Stomach smooth muscle (tissue), 2 donors: ENCODE results near the gene CACNG4.

Source experiments
- H3K27ac ChIP-seq: one replicate; pipeline ENCODE4 v1.7.0; 2013; ENCODE audit warnings: mild to moderate bottlenecking, low read length, inconsistent platforms
- H3K27me3 ChIP-seq, 2 donors: one replicate each; pipeline ENCODE4 v1.7.0; 2013; ENCODE audit warnings: low read length in 2 of 2; ENCODE audit not compliant: insufficient read depth in 2 of 2, control insufficient read depth in 1 of 2
- H3K36me3 ChIP-seq, 2 donors: one replicate each; pipeline ENCODE4 v1.7.0; 2013; ENCODE audit warnings: low read length in 2 of 2; ENCODE audit not compliant: control insufficient read depth in 2 of 2, insufficient read depth in 2 of 2
- H3K4me1 ChIP-seq: one replicate; pipeline ENCODE4 v1.7.0; 2013; ENCODE audit warnings: low read length; ENCODE audit not compliant: control insufficient read depth, insufficient read depth
- H3K4me3 ChIP-seq, 2 donors: one replicate each; pipeline ENCODE4 v1.7.0; 2013; ENCODE audit warnings: low read length in 2 of 2
- H3K9ac ChIP-seq, 2 donors: one replicate each; pipeline ENCODE4 v1.7.0; 2013; ENCODE audit warnings: low read length in 2 of 2, mild to moderate bottlenecking in 1 of 2
- H3K9me3 ChIP-seq, 2 donors: one replicate each; pipeline ENCODE4 v1.7.0; 2013; ENCODE audit warnings: low read length in 2 of 2; ENCODE audit not compliant: control insufficient read depth in 2 of 2
- donor health status: healthy.
- donor health status: Pancreatic carcinoma.

The CACNG4 gene

GRCh38 chr17:66984730-66985129 is 20.2 kb downstream of the CACNG4 start:
- H3K9ac ChIP-seq = no peak overlapping the region
- H3K27me3 ChIP-seq = peaks cover 0 to 3% of the 10 kb centered on the region in 2 donors
- H3K4me3 ChIP-seq = no peak overlapping the region
- no peak overlapping the region for H3K27ac ChIP-seq
- H3K36me3 ChIP-seq = no peaks in the 10 kb centered on the region
- H3K4me1 ChIP-seq = no peaks in the 10 kb centered on the region
- H3K9me3 ChIP-seq = no peaks in the 10 kb centered on the region

GRCh38 chr17:66985338-66986237 is 21.1 kb downstream of the CACNG4 start:
- Histone ChIP-seq H3K9ac (no peak overlapping the region), H3K4me3 (no peak overlapping the region), H3K9me3 (no peaks in the 10 kb centered on the region), H3K36me3 (no peaks in the 10 kb centered on the region), H3K4me1 (no peaks in the 10 kb centered on the region), H3K27me3 (peaks cover 0 to 3% of the 10 kb centered on the region in 2 donors), H3K27ac (no peak overlapping the region)

GRCh38 chr17:66986659-66987058 is 22.2 kb downstream of the CACNG4 start:
- Histone ChIP-seq H3K4me1 (no peaks in the 10 kb centered on the region), H3K36me3 (no peaks in the 10 kb centered on the region), H3K27me3 (peaks cover 0 to 3% of the 10 kb centered on the region in 2 donors), H3K9ac (no peak overlapping the region), H3K27ac (no peak overlapping the region), H3K9me3 (no peaks in the 10 kb centered on the region), H3K4me3 (no peak overlapping the region)

GRCh38 chr17:66987059-66987616 is 22.6 kb downstream of the CACNG4 start:
- Histone ChIP-seq H3K27me3 (peaks cover 0 to 3% of the 10 kb centered on the region in 2 donors), H3K27ac (no peak overlapping the region), H3K9me3 (no peaks in the 10 kb centered on the region), H3K4me1 (no peaks in the 10 kb centered on the region), H3K9ac (no peak overlapping the region), H3K4me3 (no peak overlapping the region), H3K36me3 (no peaks in the 10 kb centered on the region)

GRCh38 chr17:66988069-66988798 is 23.7 kb downstream of the CACNG4 start:
- no peaks in the 10 kb centered on the region for H3K4me1 ChIP-seq
- no peak overlapping the region for H3K27ac ChIP-seq
- no peak overlapping the region for H3K4me3 ChIP-seq
- H3K27me3 ChIP-seq = peaks cover 0 to 3% of the 10 kb centered on the region in 2 donors
- H3K36me3 ChIP-seq = no peaks in the 10 kb centered on the region
- H3K9ac ChIP-seq = no peak overlapping the region
- H3K9me3 ChIP-seq = no peaks in the 10 kb centered on the region

- H3K27me3 ChIP-seq = peaks cover 0 to 3% of the 10 kb centered on the region in 2 donors
- H3K27ac ChIP-seq = no peak overlapping the region
- no peaks in the 10 kb centered on the region for H3K9me3 ChIP-seq
- no peak overlapping the region for H3K4me3 ChIP-seq
- H3K9ac ChIP-seq = no peak overlapping the region
- no peaks in the 10 kb centered on the region for H3K36me3 ChIP-seq
- H3K4me1 ChIP-seq = no peaks in the 10 kb centered on the region
These were observed 24.6 kb downstream of the CACNG4 start for GRCh38 chr17:66989076-66989475.

GRCh38 chr17:66989579-66989978 is 25.1 kb downstream of the CACNG4 start:
- H3K4me1 ChIP-seq = no peaks in the 10 kb centered on the region
- H3K27me3 ChIP-seq = peaks cover 0 to 3% of the 10 kb centered on the region in 2 donors
- no peak overlapping the region for H3K27ac ChIP-seq
- H3K4me3 ChIP-seq = no peak overlapping the region
- H3K9me3 ChIP-seq = no peaks in the 10 kb centered on the region
- H3K9ac ChIP-seq = no peak overlapping the region
- H3K36me3 ChIP-seq = no peaks in the 10 kb centered on the region

GRCh38 chr17:66990047-66990446 is 25.5 kb downstream of the CACNG4 start:
- Histone ChIP-seq H3K9me3 (no peaks in the 10 kb centered on the region), H3K27ac (no peak overlapping the region), H3K4me1 (no peaks in the 10 kb centered on the region), H3K36me3 (no peaks in the 10 kb centered on the region), H3K27me3 (peaks cover 0 to 3% of the 10 kb centered on the region in 2 donors), H3K9ac (no peak overlapping the region), H3K4me3 (no peak overlapping the region)

GRCh38 chr17:66992911-66993442 is 28.5 kb downstream of the CACNG4 start:
- no peak overlapping the region for H3K4me3 ChIP-seq
- H3K9me3 ChIP-seq = no peaks in the 10 kb centered on the region
- no peaks in the 10 kb centered on the region for H3K36me3 ChIP-seq
- no peaks in the 10 kb centered on the region for H3K4me1 ChIP-seq
- no peaks in the 10 kb centered on the region for H3K27me3 ChIP-seq
- H3K27ac ChIP-seq = no peak overlapping the region
- no peak overlapping the region for H3K9ac ChIP-seq

GRCh38 chr17:66994361-66994760 is 29.9 kb downstream of the CACNG4 start:
- H3K9me3 ChIP-seq = no peaks in the 10 kb centered on the region
- H3K4me3 ChIP-seq = no peak overlapping the region
- H3K27me3 ChIP-seq = no peaks in the 10 kb centered on the region
- no peak overlapping the region for H3K9ac ChIP-seq
- H3K4me1 ChIP-seq = no peaks in the 10 kb centered on the region
- H3K36me3 ChIP-seq = no peaks in the 10 kb centered on the region
- no peak overlapping the region for H3K27ac ChIP-seq
